Endothelial cell of umbilical vein (primary cell): Measurements from ENCODE around the gene SLC25A21. TPM values are rescaled to one million over a fixed set of nuclear protein-coding genes. Genes with fewer than 3 reads are reported as not detected.

ENCODE experiments used
- BruUV-seq: library from RNA; stranded (reverse); fragments of 400-500 nt; replicated peaks from 2 replicates; lab custom pipeline; 2021; lab: Mats Ljungman, UMichigan
- CTCF ChIA-PET: fragments of 300-600, 350-600 bp; sonication (Branson Sonifier 250); formaldehyde crosslinking; loops from one replicate; lab custom pipeline; 2021; ENCODE audit warnings: antibody characterized with exemption, inconsistent platforms; lab: Charles Lee
- POLR2A ChIA-PET: fragments of 300-600, 350-600 bp; sonication (Branson Sonifier 250); formaldehyde crosslinking; loops from one replicate; lab custom pipeline; 2021; ENCODE audit warnings: antibody characterized with exemption, inconsistent platforms; lab: Charles Lee
- DNase-seq: peaks from one replicate; pipeline ENCODE4 v3.0.0-alpha.2; 2011; ENCODE audit warnings: low read depth, low spot score
- FAIRE-seq: peaks from 2 replicates; lab custom pipeline; 2011; peaks lifted over from hg19 to GRCh38; lab: Jason Lieb, UNC
- H2AFZ ChIP-seq: 2 replicates; pipeline ENCODE4 v1.6.0; 2012; ENCODE audit warnings: low read depth, low read length, control low read depth, inconsistent platforms
- H3K27ac ChIP-seq: 2 replicates; pipeline ENCODE4 v1.5.1; 2011; ENCODE audit warnings: low read depth, mild to moderate bottlenecking, control low read depth, low read length, moderate library complexity; ENCODE audit not compliant: insufficient read depth
- H3K27me3 ChIP-seq, 2 experiments: 2 replicates each; pipeline versions ENCODE4 v1.6.0 to v1.6.1; 2011; ENCODE audit warnings: low read length in 2 of 2, mixed read lengths in 1 of 2; ENCODE audit not compliant: control insufficient read depth in 2 of 2, insufficient read depth in 2 of 2
- H3K36me3 ChIP-seq, 2 experiments: 2 replicates in 1 of 2; 3 replicates in 1 of 2; pipeline ENCODE4 v1.5.1; 2011; ENCODE audit warnings: low read length in 2 of 2, mild to moderate bottlenecking in 1 of 2, moderate library complexity in 1 of 2; ENCODE audit not compliant: control insufficient read depth in 2 of 2, insufficient read depth in 2 of 2; ENCODE audit errors: extremely low read depth in 1 of 2
- H3K4me1 ChIP-seq: 3 replicates; pipeline ENCODE4 v1.5.1; 2011; ENCODE audit warnings: mild to moderate bottlenecking, low read length; ENCODE audit not compliant: control insufficient read depth, insufficient read depth; ENCODE audit errors: extremely low read depth
- H3K4me2 ChIP-seq: 2 replicates; pipeline ENCODE4 v1.6.1; 2011; ENCODE audit warnings: low read length, control low read depth, mixed read lengths; ENCODE audit not compliant: insufficient read depth
- H3K4me3 ChIP-seq, 3 experiments: fragments of 200-600 bp in 1 of 3; sonication (generic), shearing (Covaris generic) in 1 of 3; replicated peaks in 1 of 3; 2 replicates each; pipeline ENCODE4 v1.5.1; 2011 to 2016; ENCODE audit warnings: control low read depth in 3 of 3, low read length in 3 of 3, mild to moderate bottlenecking in 2 of 3, inconsistent platforms in 1 of 3, low read depth in 1 of 3, moderate library complexity in 1 of 3; ENCODE audit not compliant: insufficient read depth in 1 of 3
- H3K79me2 ChIP-seq: 2 replicates; pipeline ENCODE4 v1.6.0; 2012; ENCODE audit warnings: low read length, inconsistent platforms; ENCODE audit not compliant: control insufficient read depth, insufficient read depth
- H3K9ac ChIP-seq: replicated peaks from 2 replicates; pipeline ENCODE3; 2011; ENCODE audit warnings: low read length, control low read depth; ENCODE audit not compliant: insufficient read depth; ENCODE audit errors: extremely low read depth
- H3K9me1 ChIP-seq: replicated peaks from 3 replicates; pipeline ENCODE4 v1.6.0; 2011; ENCODE audit warnings: mild to moderate bottlenecking, low read length; ENCODE audit not compliant: control insufficient read depth, insufficient read depth; ENCODE audit errors: extremely low read depth
- H3K9me3 ChIP-seq: replicated peaks from 2 replicates; pipeline ENCODE4 v1.5.1; 2012; ENCODE audit warnings: low read length, inconsistent platforms; ENCODE audit not compliant: control insufficient read depth, insufficient read depth
- H4K20me1 ChIP-seq: replicated peaks from 2 replicates; pipeline ENCODE3; 2011; ENCODE audit warnings: mild to moderate bottlenecking, low read length; ENCODE audit not compliant: control insufficient read depth, insufficient read depth; ENCODE audit errors: extremely low read depth
- EZH2 ChIP-seq: IDR thresholded peaks from 2 replicates; pipeline ENCODE4 v1.6.1; 2012; ENCODE audit warnings: borderline replicate concordance, low read depth, mild to moderate bottlenecking, moderate library complexity, low read length, inconsistent platforms; ENCODE audit not compliant: severe bottlenecking
- FOS ChIP-seq: IDR thresholded peaks from 2 replicates; pipeline ENCODE4 v1.6.1; 2011; ENCODE audit warnings: mild to moderate bottlenecking, low read length, moderate library complexity, borderline replicate concordance; ENCODE audit not compliant: insufficient read depth
- GATA2 ChIP-seq: IDR thresholded peaks from 2 replicates; pipeline ENCODE4 v1.7.0; 2011; ENCODE audit warnings: low read depth, mild to moderate bottlenecking, moderate library complexity, mixed read lengths, low read length; ENCODE audit not compliant: insufficient read length, insufficient read depth
- JUN ChIP-seq: IDR thresholded peaks from 2 replicates; pipeline ENCODE4 v1.6.1; 2011; ENCODE audit warnings: borderline replicate concordance, low read depth; ENCODE audit not compliant: insufficient read length, insufficient read depth
- MYC ChIP-seq: IDR thresholded peaks from one replicate; pipeline ENCODE4 v1.6.1; 2011; ENCODE audit warnings: mild to moderate bottlenecking, low read depth, low read length
- POLR2A ChIP-seq: IDR thresholded peaks from 2 replicates; pipeline ENCODE4 v1.6.1; 2012; ENCODE audit warnings: low read depth, mild to moderate bottlenecking, control low read depth, low read length
- POLR2AphosphoS5 ChIP-seq: IDR thresholded peaks from 2 replicates; pipeline ENCODE4 v1.6.1; 2012; ENCODE audit warnings: low read depth, mild to moderate bottlenecking, control low read depth, low read length, moderate library complexity; ENCODE audit not compliant: insufficient read depth
- dilution Hi-C: fragments of 300-500 bp; cut with MboI; formaldehyde crosslinking; loops from one replicate; pipeline ENCODE4 v1.15.0; 2019; ENCODE audit warnings: low sequenced_read_pairs; ENCODE audit not compliant: extremely low pct_ligation_motif_present
- intact Hi-C: fragments of 100-400 bp; cut with micrococcal nuclease; formaldehyde crosslinking; loops from one replicate; pipeline ENCODE4 v1.10.0; 2022
- polyA plus RNA-seq, 4 experiments: library from polyadenylated mRNA; depleted of rRNA in 3 of 4; stranded (reverse) in 3 of 4; unstranded in 1 of 4; fragments of >200 nt; gene quantifications; 2 replicates each; pipeline versions ENCODE4 v1.2.1 to v1.2.3, GENCODE V29; 2011 to 2012; ENCODE audit warnings: missing spikeins in 1 of 4
- total RNA-seq: library from RNA; stranded (reverse); gene quantifications from 2 replicates; pipeline ENCODE4 v1.2.3, GENCODE V29; 2021

Gene SLC25A21
- total and polyA plus RNA-seq, 2 donors (not counting 3 experiments of a cell fraction or from before 2014, with no cell fraction given), result 0.98 to 1.4 TPM

DNA sequence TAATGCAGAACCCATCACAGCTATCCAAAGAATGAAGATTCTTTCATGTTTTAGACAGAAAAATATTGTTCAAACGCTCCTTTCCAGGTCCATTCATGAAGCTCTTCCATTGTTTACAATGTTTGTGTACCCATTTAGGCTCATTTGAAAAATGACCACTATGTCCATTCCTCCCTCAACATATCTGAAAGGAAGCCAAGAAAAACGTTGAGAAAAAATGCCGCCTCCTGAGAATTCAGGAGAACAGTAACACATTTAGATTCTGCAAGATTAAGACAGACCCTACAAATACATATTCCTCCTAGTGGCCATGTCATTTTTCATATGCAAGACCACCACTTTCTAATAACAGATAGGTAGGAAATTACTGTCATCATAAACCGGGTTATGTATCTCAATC, 124.4 kb downstream of the SLC25A21 start:
- H2AFZ ChIP-seq, result peak overlapping the region; percentile 72
- BruUV-seq, result no TSS peak
- H3K4me1 ChIP-seq, result peaks cover 39% of the 10 kb centered on the region
- POLR2A ChIA-PET, result no interaction called here
- peak overlapping the region; percentile 83 for H3K4me2 ChIP-seq
- no peaks in the 10 kb centered on the region for H3K9me1 ChIP-seq
- peak overlapping the region; percentile 77 for H3K27ac ChIP-seq
- FAIRE-seq (no peak), DNase-seq (peak; percentile 74)
- no peak overlapping the region for H3K4me3 ChIP-seq
- no peaks in the 10 kb centered on the region for H3K36me3 ChIP-seq
- H3K9ac ChIP-seq, result no peak overlapping the region
- no peaks in the 10 kb centered on the region for H4K20me1 ChIP-seq
- intact Hi-C loops (loop anchor here (1.0 to 5.0 kb wide), 4 partner anchors 13 to 386 kb away; partner anchors contain the start of genes MIPOL1 and PAX9), dilution Hi-C loops (no loop called here)
- TF ChIP-seq FOS (no peak), MYC (no peak)
- CTCF ChIA-PET, result interaction anchor here (1.0 to 1.9 kb wide), 3 partner anchors 9 to 69 kb away, joined by 3 to 6 read pairs (median 4); no protein-coding TSS in a partner anchor
- no peaks in the 10 kb centered on the region for H3K27me3 ChIP-seq
- H3K79me2 ChIP-seq, result no peaks in the 10 kb centered on the region
- H3K9me3 ChIP-seq, result no peaks in the 10 kb centered on the region

GRCh38 chr14:37047226-37047625, 125.2 kb downstream of the SLC25A21 start:
- H3K9me1 ChIP-seq, result no peaks in the 10 kb centered on the region
- no peak overlapping the region for H3K4me3 ChIP-seq
- FAIRE-seq (peak; percentile 62), DNase-seq (peak; percentile 91)
- CTCF ChIA-PET, result interaction anchor here (1.9 kb wide), 1 partner anchor 70 kb away, joined by 6 read pairs; no protein-coding TSS in a partner anchor
- dilution Hi-C loops, result no loop called here
- no peaks in the 10 kb centered on the region for H3K27me3 ChIP-seq
- no peaks in the 10 kb centered on the region for H4K20me1 ChIP-seq
- peaks cover 39% of the 10 kb centered on the region for H3K4me1 ChIP-seq
- no peak for TF ChIP-seq JUN
- no peak for TF ChIP-seq MYC
- peak; percentile 93 for TF ChIP-seq GATA2
- TF ChIP-seq EZH2, result no peak
- peak; percentile 58 for TF ChIP-seq POLR2AphosphoS5
- TF ChIP-seq POLR2A, result no peak
- H3K9me3 ChIP-seq, result no peaks in the 10 kb centered on the region
- H3K4me2 ChIP-seq, result peak overlapping the region; percentile 83
- peak overlapping the region; percentile 71 for H2AFZ ChIP-seq
- no peaks in the 10 kb centered on the region for H3K79me2 ChIP-seq
- H3K36me3 ChIP-seq, result no peaks in the 10 kb centered on the region
- peak overlapping the region; percentile 77 for H3K27ac ChIP-seq
- intact Hi-C loops, result loop anchor here (1.0 to 5.0 kb wide), 3 partner anchors 12 to 385 kb away; partner anchors contain the start of genes MIPOL1 and PAX9
- no peak overlapping the region for H3K9ac ChIP-seq
- no TSS peak for BruUV-seq
- POLR2A ChIA-PET, result no interaction called here
